Kidney epithelial cell (primary cell): Measurements from ENCODE around the gene PIKFYVE. TPM values are rescaled to one million over a fixed set of nuclear protein-coding genes. Genes with fewer than 3 reads are reported as not detected.
"Not testable (repeated sequence)": the region's sequence is repeated elsewhere in the genome, so short reads cannot be mapped to it uniquely, and the experiment has no call there.

Experiments
- DNase-seq: peaks from one replicate; pipeline ENCODE4 v3.0.0-alpha.2; 2010; ENCODE audit warnings: low read depth
- H3K27me3 ChIP-seq: 2 replicates; pipeline ENCODE4 v1.6.0; 2011; ENCODE audit warnings: low read length; ENCODE audit not compliant: control insufficient read depth, insufficient read depth
- H3K36me3 ChIP-seq: 2 replicates; pipeline ENCODE4 v1.5.1; 2011; ENCODE audit warnings: low read length; ENCODE audit not compliant: control insufficient read depth, insufficient read depth
- H3K4me3 ChIP-seq: 2 replicates; pipeline ENCODE4 v1.5.1; 2011; ENCODE audit warnings: low read depth, mild to moderate bottlenecking, control low read depth, low read length
- CTCF ChIP-seq: IDR thresholded peaks from 2 replicates; pipeline ENCODE4 v1.5.1; 2011; ENCODE audit warnings: mild to moderate bottlenecking, moderate library complexity, low read length, control low read depth, inconsistent platforms; ENCODE audit not compliant: insufficient read depth, poor library complexity, severe bottlenecking
- total RNA-seq: library from RNA; depleted of rRNA; stranded (reverse); fragments of >200 nt; gene quantifications from 2 replicates; pipeline ENCODE4 v1.2.3, GENCODE V29; 2015

Gene PIKFYVE
- total RNA-seq, 1 donor from 2014 or later: 29.1 TPM

- TF ChIP-seq CTCF: peak; percentile 71
- H3K27me3 ChIP-seq: no peaks in the 10 kb centered on the region
- H3K36me3 ChIP-seq: no peaks in the 10 kb centered on the region
- DNase-seq: no peak
- no peak overlapping the region for H3K4me3 ChIP-seq
Measured at GRCh38 chr2:208373460-208374089, 107.5 kb downstream of the PIKFYVE start.

GRCh38 chr2:208375491-208376068 is 109.5 kb downstream of the PIKFYVE start:
- no peak for TF ChIP-seq CTCF
- no peaks in the 10 kb centered on the region for H3K27me3 ChIP-seq
- no peaks in the 10 kb centered on the region for H3K36me3 ChIP-seq
- no peak overlapping the region for H3K4me3 ChIP-seq
- DNase-seq: no peak

- H3K36me3 ChIP-seq, H3K4me3 ChIP-seq, DNase-seq, H3K27me3 ChIP-seq: not testable (repeated sequence)
Measured at GRCh38 chr2:208377344-208377860, 111.3 kb downstream of the PIKFYVE start.

- Histone ChIP-seq H3K4me3 (no peak overlapping the region), H3K27me3 (no peaks in the 10 kb centered on the region), H3K36me3 (no peaks in the 10 kb centered on the region)
- TF ChIP-seq CTCF: no peak
- no peak for DNase-seq
Measured at GRCh38 chr2:208379192-208379591, 113.1 kb downstream of the PIKFYVE start.

GRCh38 chr2:208384637-208385036 is 118.6 kb downstream of the PIKFYVE start:
- TF ChIP-seq CTCF: no peak
- DNase-seq: no peak
- Histone ChIP-seq H3K4me3 (no peak overlapping the region), H3K27me3 (no peaks in the 10 kb centered on the region), H3K36me3 (no peaks in the 10 kb centered on the region)

GRCh38 chr2:208386541-208386940 is 120.5 kb downstream of the PIKFYVE start:
- no peaks in the 10 kb centered on the region for H3K36me3 ChIP-seq
- no peak for TF ChIP-seq CTCF
- no peak for DNase-seq

More at GRCh38 chr2:208386541-208386940, 120.5 kb downstream of the PIKFYVE start:
- Histone ChIP-seq H3K4me3 (no peak overlapping the region), H3K27me3 (no peaks in the 10 kb centered on the region)
